ENCODE data around the gene SPATA33.
A peak's percentile ranks its signal among the peaks of the same experiment; 100 is the strongest.
"Not testable (repeated sequence)": the region's sequence is repeated elsewhere in the genome, so short reads cannot be mapped to it uniquely, and the experiment has no call there.

Gene SPATA33

DNA sequence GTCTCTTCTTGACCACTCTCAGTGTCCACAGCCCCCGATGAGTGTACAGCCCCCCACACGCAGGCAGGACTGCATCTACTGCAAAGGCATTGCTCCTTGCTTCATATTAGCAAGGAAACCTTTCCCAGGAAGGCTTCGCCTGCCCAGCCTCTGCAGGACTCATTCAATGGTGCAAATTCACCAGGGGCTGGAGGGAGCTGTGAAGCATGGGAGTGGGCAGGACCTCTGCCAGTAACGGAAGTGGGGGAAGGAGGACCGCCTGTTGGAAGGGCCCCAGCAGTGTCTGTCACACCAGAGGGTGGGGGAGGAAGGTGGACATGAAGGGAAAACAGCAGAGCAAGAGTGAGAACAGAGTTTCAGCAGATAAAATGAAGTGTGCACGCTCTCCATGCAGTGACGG is 2.5 kb downstream of the SPATA33 start:
- H3K9me3 Mint-ChIP-seq, result no peaks in the 10 kb centered on the region
- H3K27ac Mint-ChIP-seq, result no peak overlapping the region
- DNase-seq (no peak), ATAC-seq (replicated peaks) (no peak)
- H3K4me1 Mint-ChIP-seq (ENCODE audit: low read depth in 2 of 2), result peaks cover 16 to 24% of the 10 kb centered on the region in 2 donors
- H3K27me3 Mint-ChIP-seq, result no peaks in the 10 kb centered on the region
- H3K36me3 Mint-ChIP-seq (ENCODE audit: insufficient read depth), result peaks cover 44% of the 10 kb centered on the region
- no peak overlapping the region for H3K4me3 Mint-ChIP-seq

GRCh38 chr16:89661215-89661614 is 3.6 kb downstream of the SPATA33 start:
- DNase-seq (no peak), ATAC-seq (replicated peaks) (no peak)
- peaks cover 13 to 19% of the 10 kb centered on the region in 2 donors for H3K4me1 Mint-ChIP-seq (ENCODE audit: low read depth in 2 of 2)
- no peak overlapping the region for H3K4me3 Mint-ChIP-seq
- H3K9me3 Mint-ChIP-seq, result no peaks in the 10 kb centered on the region
- no peaks in the 10 kb centered on the region for H3K27me3 Mint-ChIP-seq
- peaks cover 42% of the 10 kb centered on the region for H3K36me3 Mint-ChIP-seq (ENCODE audit: insufficient read depth)
- H3K27ac Mint-ChIP-seq, result no peak overlapping the region

DNA sequence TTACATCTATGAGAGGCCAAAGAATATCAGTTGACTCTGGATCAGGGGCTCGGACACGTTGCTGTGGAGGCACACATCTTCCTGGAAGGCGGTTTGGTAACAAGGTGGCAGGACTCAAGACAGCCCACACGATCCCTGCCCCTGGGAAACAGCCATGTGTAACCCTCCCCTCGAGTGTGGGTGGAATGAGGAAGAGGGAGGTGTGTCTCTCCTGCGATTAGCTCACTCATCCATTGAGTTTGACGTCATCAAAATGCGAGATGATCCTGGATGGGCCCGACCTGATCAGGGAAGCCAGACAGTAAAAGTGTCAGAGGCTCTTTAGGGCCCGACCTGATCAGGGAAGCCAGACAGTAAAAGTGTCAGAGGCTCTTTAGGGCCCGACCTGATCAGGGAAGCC is 6.6 kb downstream of the SPATA33 start:
- DNase-seq; H3K27ac Mint-ChIP-seq; H3K27me3 Mint-ChIP-seq; ATAC-seq (replicated peaks); H3K4me1 Mint-ChIP-seq (ENCODE audit: low read depth in 2 of 2); H3K9me3 Mint-ChIP-seq; H3K4me3 Mint-ChIP-seq: not testable (repeated sequence)
- peaks cover 27% of the 10 kb centered on the region for H3K36me3 Mint-ChIP-seq (ENCODE audit: insufficient read depth)

GRCh38 chr16:89667000-89667399 is 9.4 kb downstream of the SPATA33 start:
- DNase-seq; H3K4me1 Mint-ChIP-seq (ENCODE audit: low read depth in 2 of 2); H3K27me3 Mint-ChIP-seq; H3K9me3 Mint-ChIP-seq; ATAC-seq (replicated peaks); H3K27ac Mint-ChIP-seq; H3K4me3 Mint-ChIP-seq: not testable (repeated sequence)
- H3K36me3 Mint-ChIP-seq (ENCODE audit: insufficient read depth), result peaks cover 12% of the 10 kb centered on the region

DNA sequence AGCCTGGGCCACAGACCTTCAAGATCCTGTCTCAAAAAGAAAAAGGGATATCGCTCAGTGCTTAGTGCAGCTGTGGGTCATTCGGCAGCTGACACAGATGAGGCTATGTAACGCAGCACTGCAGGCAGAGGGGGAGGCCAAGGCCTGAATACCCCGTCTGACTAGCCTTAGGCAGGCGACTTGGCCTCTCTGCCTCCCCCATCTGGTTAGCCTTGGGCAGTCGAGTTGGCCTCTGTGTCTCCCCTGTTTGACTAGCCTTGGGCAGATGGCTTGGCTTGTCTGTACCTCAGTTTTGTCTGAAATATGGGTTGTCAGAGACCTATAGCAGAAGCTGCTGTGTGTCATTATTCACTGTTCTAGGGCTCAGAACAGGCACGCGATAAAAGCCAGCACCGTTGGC is 10.0 kb downstream of the SPATA33 start:
- Mint-ChIP-seq H3K4me3 (no peak overlapping the region), H3K4me1 (ENCODE audit: low read depth in 2 of 2) (peaks cover 0 to 3% of the 10 kb centered on the region in 2 donors), H3K9me3 (no peaks in the 10 kb centered on the region), H3K27me3 (no peaks in the 10 kb centered on the region), H3K27ac (no peak overlapping the region), H3K36me3 (ENCODE audit: insufficient read depth) (peaks cover 6% of the 10 kb centered on the region)
- ATAC-seq (replicated peaks) (no peak), DNase-seq (no peak)

GRCh38 chr16:89668790-89669158 is 11.1 kb downstream of the SPATA33 start:
- Mint-ChIP-seq H3K9me3 (no peaks in the 10 kb centered on the region), H3K36me3 (ENCODE audit: insufficient read depth) (peaks cover 4% of the 10 kb centered on the region)
- ATAC-seq (replicated peaks), result no peak

DNA sequence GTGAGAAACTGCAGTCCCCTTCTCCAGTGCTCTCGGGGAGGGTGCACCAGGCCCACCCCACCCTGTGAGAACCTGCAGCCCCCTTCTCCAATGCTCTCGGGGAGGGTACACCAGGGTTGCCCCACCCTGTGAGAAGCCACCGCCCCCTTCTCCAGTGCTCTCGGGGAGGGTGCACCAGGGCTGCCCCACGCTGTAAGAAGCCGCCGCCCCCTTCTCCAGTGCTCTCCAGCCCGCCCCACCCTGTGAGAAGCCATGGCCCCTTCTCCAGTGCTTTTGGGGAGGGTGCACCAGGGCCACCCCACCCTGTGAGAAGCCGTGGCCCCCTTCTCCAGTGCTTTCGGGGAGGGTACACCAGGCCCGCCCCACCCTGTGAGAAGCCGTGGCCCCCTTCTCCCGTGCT is 12.1 kb downstream of the SPATA33 start:
- Mint-ChIP-seq H3K4me3 (no peak overlapping the region), H3K4me1 (ENCODE audit: low read depth in 2 of 2) (peaks cover 0 to 3% of the 10 kb centered on the region in 2 donors), H3K36me3 (ENCODE audit: insufficient read depth) (no peaks in the 10 kb centered on the region), H3K27me3 (no peaks in the 10 kb centered on the region), H3K9me3 (no peaks in the 10 kb centered on the region), H3K27ac (no peak overlapping the region)
- no peak for ATAC-seq (replicated peaks)
- no peak for DNase-seq

More at GRCh38 chr16:89668790-89669158, 11.1 kb downstream of the SPATA33 start:
- Mint-ChIP-seq H3K4me3 (no peak overlapping the region), H3K27ac (no peak overlapping the region), H3K27me3 (no peaks in the 10 kb centered on the region), H3K4me1 (ENCODE audit: low read depth in 2 of 2) (peaks cover 0 to 3% of the 10 kb centered on the region in 2 donors)
- no peak for DNase-seq

DNA sequence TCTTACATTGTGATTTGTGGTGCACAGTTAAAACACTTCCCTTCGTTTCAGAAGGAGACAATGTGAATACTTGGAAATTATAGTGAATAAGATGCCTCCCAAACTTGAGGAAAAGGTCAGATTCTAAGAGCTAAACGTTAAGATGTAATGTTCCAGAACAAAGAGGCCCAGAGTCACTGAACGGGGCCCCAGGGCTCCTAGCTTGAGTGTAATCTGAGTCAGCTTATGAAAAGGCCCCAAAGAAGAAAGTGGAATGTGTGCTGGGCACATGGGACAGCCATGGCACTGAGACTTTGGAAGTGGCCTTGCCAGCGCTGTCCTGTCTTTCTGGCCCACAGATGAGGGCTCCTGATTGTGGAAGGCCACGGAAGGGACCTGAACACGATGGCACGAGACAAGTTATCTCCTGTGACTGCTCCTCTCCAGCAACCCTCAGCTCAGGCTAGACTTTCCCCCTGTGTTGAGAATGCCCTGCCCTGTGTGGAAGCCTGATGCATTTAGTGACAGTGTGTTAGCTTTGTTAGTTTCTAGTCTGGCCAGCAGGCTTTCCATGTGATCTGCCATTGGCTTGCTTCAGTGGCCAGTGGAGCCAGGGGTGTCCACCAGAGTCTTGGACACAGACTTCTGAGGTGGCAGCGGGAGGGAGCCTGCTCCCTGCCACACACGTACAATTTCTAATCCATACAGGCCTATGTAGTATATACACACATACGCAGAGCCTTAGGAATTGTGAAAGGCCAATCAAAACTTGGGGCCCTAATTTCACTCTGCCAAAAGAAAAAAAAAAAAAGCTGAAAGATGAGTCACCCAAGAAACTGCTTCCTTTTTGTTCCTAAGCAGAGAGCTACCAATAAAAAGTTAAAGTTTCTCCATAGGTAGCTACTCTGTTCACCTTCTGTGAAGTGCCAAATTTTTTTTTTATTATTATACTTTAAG is 13.1 kb downstream of the SPATA33 start:
- Mint-ChIP-seq H3K27ac (no peak overlapping the region), H3K4me1 (ENCODE audit: low read depth in 2 of 2) (peaks cover 0 to 3% of the 10 kb centered on the region in 2 donors), H3K36me3 (ENCODE audit: insufficient read depth) (no peaks in the 10 kb centered on the region)

GRCh38 chr16:89671565-89671964 is 13.9 kb downstream of the SPATA33 start:
- ATAC-seq (replicated peaks); H3K4me3 Mint-ChIP-seq; H3K27me3 Mint-ChIP-seq; H3K4me1 Mint-ChIP-seq (ENCODE audit: low read depth in 2 of 2); H3K36me3 Mint-ChIP-seq (ENCODE audit: insufficient read depth); H3K27ac Mint-ChIP-seq; DNase-seq; H3K9me3 Mint-ChIP-seq: not testable (repeated sequence)

More for the DNA sequence above, 13.1 kb downstream of the SPATA33 start:
- Mint-ChIP-seq H3K9me3 (no peaks in the 10 kb centered on the region), H3K27me3 (no peaks in the 10 kb centered on the region), H3K4me3 (no peak overlapping the region)
- DNase-seq (no peak), ATAC-seq (replicated peaks) (no peak)

DNA sequence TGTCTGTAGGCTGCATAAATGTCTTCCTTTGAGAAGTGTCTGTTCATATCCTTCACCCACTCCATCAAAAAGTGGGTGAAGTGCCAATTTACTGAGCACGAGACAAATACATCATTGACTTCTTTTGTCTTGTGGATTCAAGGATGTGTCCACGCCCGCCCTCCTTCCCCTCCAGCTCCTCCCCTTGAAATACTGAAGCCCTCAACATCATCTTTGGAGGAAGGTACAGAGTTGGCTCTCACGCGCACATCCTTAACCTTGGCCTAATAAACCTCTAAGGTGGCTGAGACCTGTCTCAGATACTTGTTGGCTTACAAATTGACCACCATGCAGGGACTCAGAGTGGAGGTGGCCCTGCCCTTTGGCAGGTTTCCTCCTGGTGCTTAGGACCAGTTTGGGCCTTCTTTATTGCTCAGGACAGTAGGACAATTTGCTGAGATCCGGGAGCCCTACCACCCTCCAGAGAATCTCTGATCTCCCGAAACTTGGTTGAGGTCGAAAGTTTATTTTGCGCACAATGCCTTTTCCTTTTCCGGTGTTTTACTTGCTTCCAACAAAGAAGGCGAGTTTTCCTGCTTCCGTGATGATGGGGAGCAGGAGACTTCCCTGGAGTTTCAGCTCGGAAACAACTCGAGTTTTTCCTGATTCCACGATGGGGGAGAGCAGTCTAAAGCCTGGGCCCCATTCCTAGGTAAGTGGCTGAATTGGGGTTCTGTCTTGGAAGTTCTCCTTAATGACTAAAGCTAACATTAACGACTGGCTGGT is 14.7 kb downstream of the SPATA33 start:
- Mint-ChIP-seq H3K4me1 (ENCODE audit: low read depth in 2 of 2) (no peaks in the 10 kb centered on the region), H3K4me3 (no peak overlapping the region), H3K27me3 (no peaks in the 10 kb centered on the region), H3K9me3 (no peaks in the 10 kb centered on the region), H3K27ac (no peak overlapping the region), H3K36me3 (ENCODE audit: insufficient read depth) (no peaks in the 10 kb centered on the region)
- ATAC-seq (replicated peaks), result no peak
- no peak for DNase-seq

DNA sequence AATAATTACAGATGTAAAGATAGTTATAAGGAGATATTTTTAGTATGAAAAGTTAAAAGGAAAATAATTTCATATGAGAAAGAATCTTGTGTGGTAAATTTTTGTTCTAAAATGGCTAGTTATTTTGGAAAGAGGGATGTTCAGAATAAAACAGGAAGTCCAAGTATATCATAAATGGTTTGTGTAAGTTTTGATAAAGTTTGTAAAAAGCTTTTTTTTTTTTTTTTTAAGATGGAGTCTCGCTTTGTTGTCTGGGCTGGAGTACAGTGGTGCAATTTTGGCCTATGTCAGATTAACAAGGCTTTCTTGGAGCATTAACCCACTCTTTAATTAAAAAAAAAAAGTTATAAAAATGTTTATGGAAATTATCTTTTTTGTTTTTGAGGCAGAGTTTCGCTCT is 20.6 kb downstream of the SPATA33 start:
- Mint-ChIP-seq H3K9me3 (no peaks in the 10 kb centered on the region), H3K4me1 (ENCODE audit: low read depth in 2 of 2) (no peaks in the 10 kb centered on the region), H3K27ac (no peak overlapping the region), H3K4me3 (no peak overlapping the region), H3K36me3 (ENCODE audit: insufficient read depth) (no peaks in the 10 kb centered on the region), H3K27me3 (no peaks in the 10 kb centered on the region)
- ATAC-seq (replicated peaks) (no peak), DNase-seq (no peak)

DNA sequence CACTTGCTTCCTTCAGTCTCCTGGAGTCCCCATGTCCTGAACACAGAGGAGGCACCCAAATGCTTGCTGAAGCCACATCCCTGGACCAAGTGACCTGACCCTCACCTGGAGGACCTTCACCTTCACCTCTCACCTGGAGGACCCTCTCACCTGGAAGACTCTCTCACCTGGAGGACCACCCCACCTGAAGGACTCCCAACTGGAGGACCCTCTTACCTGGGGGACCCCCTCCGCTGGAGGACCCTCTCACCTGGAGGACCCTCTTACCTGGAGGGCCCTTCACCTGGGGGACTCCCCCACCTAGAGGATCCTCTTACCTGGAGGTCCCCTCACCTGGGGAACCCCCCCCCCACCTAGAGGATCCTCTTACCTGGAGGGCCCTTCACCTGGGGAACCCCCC is 28.3 kb downstream of the SPATA33 start:
- ATAC-seq (replicated peaks) (no peak), DNase-seq (no peak)
- peaks cover 12 to 16% of the 10 kb centered on the region in 2 donors for H3K4me1 Mint-ChIP-seq (ENCODE audit: low read depth in 2 of 2)
- H3K27ac Mint-ChIP-seq, result peak overlapping the region in 1 of 2 donors; percentile 95
- H3K9me3 Mint-ChIP-seq, result no peaks in the 10 kb centered on the region
- peaks cover 15% of the 10 kb centered on the region for H3K36me3 Mint-ChIP-seq (ENCODE audit: insufficient read depth)
- H3K27me3 Mint-ChIP-seq, result no peaks in the 10 kb centered on the region
- H3K4me3 Mint-ChIP-seq, result peak overlapping the region; percentile 92

- peaks cover 22% of the 10 kb centered on the region for H3K36me3 Mint-ChIP-seq (ENCODE audit: insufficient read depth)
Observed at GRCh38 chr16:89686520-89687091, 29.0 kb downstream of the SPATA33 start, which contains the start of gene CDK10. TSS of gene CDK10 (plus strand) at chr16:89686689. CDS start at chr16:89686711, 22 bp downstream.

More at GRCh38 chr16:89686520-89687091, 29.0 kb downstream of the SPATA33 start, which contains the start of gene CDK10:
- ATAC-seq (replicated peaks) (peak; percentile 86), DNase-seq (peak; percentile 83 to 91 (median 91))
- Mint-ChIP-seq H3K9me3 (no peaks in the 10 kb centered on the region), H3K4me1 (ENCODE audit: low read depth in 2 of 2) (peaks cover 12 to 16% of the 10 kb centered on the region in 2 donors), H3K27me3 (no peaks in the 10 kb centered on the region), H3K4me3 (peak within 1 kb of the TSS; percentile 92), H3K27ac (peak within 1 kb of the TSS; percentile 88 to 95)

Data from effector memory CD8-positive, alpha-beta T cell (primary cell).